K562 (cell line): ENCODE results near the gene IREB2. TPM values are rescaled to one million over a fixed set of nuclear protein-coding genes. Genes with fewer than 3 reads are reported as not detected.

Experiments
- ATAC-seq: fragments of 200-7000 bp; cut with Tn5 transposase; 3 replicates; pipeline ENCODE4 v1.9.1; 2020; ENCODE audit warnings: moderate library complexity
- BruUV-seq: library from RNA; stranded (reverse); fragments of 400-500 nt; replicated peaks from 2 replicates; lab custom pipeline; 2021; lab: Mats Ljungman, UMichigan
- CTCF ChIA-PET: fragments of 300-600 bp; formaldehyde crosslinking; extraction: SDS; loops from one replicate; lab custom pipeline; 2021; ENCODE audit warnings: low intra/inter-chr PET ratio; lab: Yijun Ruan, JAX
- POLR2A ChIA-PET: fragments of 300-600, 350-650 bp; sonication (Branson Sonifier 250); formaldehyde crosslinking; extraction: SDS; loops from one replicate; lab custom pipeline; 2021; ENCODE audit warnings: antibody characterized with exemption, inconsistent platforms; lab: Yijun Ruan, JAX
- DNase-seq, 4 experiments: peaks; one replicate each; pipeline versions ENCODE4 v3.0.0 to v3.0.0-alpha.2; 2011 to 2018; ENCODE audit warnings: low spot score in 3 of 4, mixed read lengths in 3 of 4; ENCODE audit errors: extremely low read depth in 1 of 4
- FAIRE-seq: peaks from 2 replicates; lab custom pipeline; 2011; peaks lifted over from hg19 to GRCh38; lab: Jason Lieb, UNC
- H2AFZ ChIP-seq: 2 replicates; pipeline ENCODE4 v1.6.0; 2011; ENCODE audit warnings: low read depth, low read length, control low read depth, inconsistent platforms
- H3K27ac ChIP-seq: fragments of 200-600 bp; 3 replicates; pipeline ENCODE4 v1.8.0; 2011; ENCODE audit warnings: low read depth, mild to moderate bottlenecking, control low read depth, inconsistent platforms, low read length, moderate library complexity, mixed read lengths; ENCODE audit errors: extremely low read depth
- H3K27me3 ChIP-seq, 2 experiments: fragments of 300-600 bp in 1 of 2; 2 replicates in 1 of 2; 3 replicates in 1 of 2; pipeline versions ENCODE4 v1.6.0 to v1.8.0; 2011; ENCODE audit warnings: inconsistent platforms in 2 of 2, low read length in 2 of 2, mild to moderate bottlenecking in 1 of 2, mixed read lengths in 1 of 2, moderate library complexity in 1 of 2; ENCODE audit not compliant: control insufficient read depth in 2 of 2, insufficient read depth in 2 of 2
- H3K36me3 ChIP-seq: fragments of 300-600 bp; 3 replicates; pipeline ENCODE4 v1.8.0; 2011; ENCODE audit warnings: mild to moderate bottlenecking, low read length, inconsistent platforms; ENCODE audit not compliant: control insufficient read depth, insufficient read depth
- H3K4me1 ChIP-seq, 2 experiments: fragments of 200-600 bp in 1 of 2; replicated peaks in 1 of 2; 2 replicates in 1 of 2; 3 replicates in 1 of 2; pipeline versions ENCODE4 v1.5.1 to v1.8.0; 2011; ENCODE audit warnings: inconsistent platforms in 2 of 2, low read length in 2 of 2, mild to moderate bottlenecking in 1 of 2, mixed read lengths in 1 of 2, moderate library complexity in 1 of 2; ENCODE audit not compliant: control insufficient read depth in 2 of 2, insufficient read depth in 2 of 2
- H3K4me2 ChIP-seq: 2 replicates; pipeline ENCODE4 v1.6.1; 2011; ENCODE audit warnings: low read length, control low read depth, inconsistent platforms, mixed read lengths; ENCODE audit not compliant: insufficient read depth
- H3K4me3 ChIP-seq: fragments of 200-600 bp; sonication (generic), shearing (Covaris generic); 2 replicates; pipeline ENCODE4 v1.5.1; 2016; ENCODE audit warnings: control low read depth, inconsistent platforms
- H3K79me2 ChIP-seq: fragments of 200-600 bp; 3 replicates; pipeline ENCODE4 v1.8.0; 2011; ENCODE audit warnings: low read length, inconsistent platforms; ENCODE audit not compliant: control insufficient read depth, insufficient read depth
- H3K9ac ChIP-seq, 2 experiments: 2 replicates each; pipeline versions ENCODE4 v1.6.0 to v1.6.1; 2011; ENCODE audit warnings: low read depth in 2 of 2, low read length in 2 of 2, control low read depth in 1 of 2, inconsistent platforms in 1 of 2, mild to moderate bottlenecking in 1 of 2, mixed read lengths in 1 of 2; ENCODE audit not compliant: insufficient read depth in 1 of 2
- H3K9me1 ChIP-seq: one replicate; pipeline ENCODE4 v1.6.0; 2011; ENCODE audit warnings: inconsistent platforms, mild to moderate bottlenecking, low read length, moderate library complexity; ENCODE audit not compliant: control insufficient read depth, insufficient read depth
- H3K9me3 ChIP-seq: replicated peaks from 2 replicates; pipeline ENCODE4 v1.5.1; 2011; ENCODE audit warnings: low read depth, low read length, inconsistent platforms; ENCODE audit not compliant: control insufficient read depth, insufficient read depth
- H4K20me1 ChIP-seq: replicated peaks from 2 replicates; pipeline ENCODE4 v1.6.1; 2011; ENCODE audit warnings: low read length, inconsistent platforms, mixed read lengths; ENCODE audit not compliant: control insufficient read depth, insufficient read depth
- ARNT ChIP-seq, 2 experiments: fragments of 450-650 bp; IDR thresholded peaks; 2 replicates each; pipeline ENCODE4 v1.6.1; 2016; ENCODE audit warnings: mild to moderate bottlenecking in 1 of 2
- BCOR ChIP-seq: fragments of 450-650 bp; IDR thresholded peaks from 2 replicates; pipeline ENCODE4 v1.6.1; 2016
- CTBP1 ChIP-seq: fragments of 450-650 bp; IDR thresholded peaks from 2 replicates; pipeline ENCODE4 v1.6.1; 2016; ENCODE audit warnings: borderline replicate concordance
- DIDO1 ChIP-seq: fragments of 450-650 bp; IDR thresholded peaks from 2 replicates; pipeline ENCODE4 v1.6.1; 2016; ENCODE audit warnings: low read depth, missing biosample characterization, missing genetic modification characterization
- DPF2 ChIP-seq: fragments of 450-650 bp; IDR thresholded peaks from 2 replicates; pipeline ENCODE4 v1.6.1; 2016
- ELF2 ChIP-seq: fragments of 250-450 bp; sonication (Bioruptor Pico); IDR thresholded peaks from 2 replicates; pipeline ENCODE4 v1.5.0; 2021; ENCODE audit warnings: mild to moderate bottlenecking
- ETV5 ChIP-seq: sonication (generic); formaldehyde crosslinking; IDR thresholded peaks from 2 replicates; pipeline ENCODE4 v1.4.0; 2020; ENCODE audit warnings: low read depth, mild to moderate bottlenecking, missing genetic modification reagents
- HES1 ChIP-seq: fragments of 450-650 bp; IDR thresholded peaks from 2 replicates; pipeline ENCODE4 v1.6.1; 2016; ENCODE audit warnings: low read depth, mild to moderate bottlenecking, moderate library complexity
- KDM5B ChIP-seq: fragments of 200-600 bp; sonication (generic); IDR thresholded peaks from 2 replicates; pipeline ENCODE4 v1.6.1; 2012; ENCODE audit warnings: low read depth, mild to moderate bottlenecking, moderate library complexity, low read length, control low read depth, inconsistent platforms; ENCODE audit not compliant: insufficient replicate concordance
- MAZ ChIP-seq, 2 experiments: fragments of 450-650 bp in 1 of 2; sonication (generic) in 1 of 2; formaldehyde crosslinking; IDR thresholded peaks in 1 of 2; conservative IDR thresholded peaks in 1 of 2; 2 replicates each; pipeline versions ENCODE4 v1.4.0 to v1.5.0; 2020; ENCODE audit warnings: mild to moderate bottlenecking in 1 of 2, missing genetic modification reagents in 1 of 2
- NBN ChIP-seq: fragments of 450-650 bp; IDR thresholded peaks from 2 replicates; pipeline ENCODE4 v1.6.1; 2016; ENCODE audit warnings: low read depth, mild to moderate bottlenecking
- NFRKB ChIP-seq: fragments of 450-650 bp; IDR thresholded peaks from 2 replicates; pipeline ENCODE4 v1.6.1; 2016; ENCODE audit warnings: low read depth
- POLR2B ChIP-seq: fragments of 450-650 bp; IDR thresholded peaks from 2 replicates; pipeline ENCODE4 v1.6.1; 2018; ENCODE audit warnings: low read depth; ENCODE audit not compliant: partially characterized antibody
- SMARCA4 ChIP-seq: fragments of 450-650 bp; IDR thresholded peaks from 2 replicates; pipeline ENCODE4 v1.6.1; 2016
- ZFP91 ChIP-seq: sonication (generic); formaldehyde crosslinking; IDR thresholded peaks from 2 replicates; pipeline ENCODE4 v1.8.0; 2022; ENCODE audit warnings: mild to moderate bottlenecking, missing genetic modification reagents
- ZNF395 ChIP-seq: fragments of 200-800 bp; sonication (Bioruptor generic); IDR thresholded peaks from 2 replicates; pipeline ENCODE4 v1.6.1; 2017; ENCODE audit warnings: missing genetic modification characterization, missing compliant biosample characterization
- ZNF639 ChIP-seq, 2 experiments: fragments of 200-800 bp in 1 of 2; sonication (Bioruptor generic) in 1 of 2; sonication (generic) in 1 of 2; formaldehyde crosslinking in 1 of 2; IDR thresholded peaks in 1 of 2; conservative IDR thresholded peaks in 1 of 2; 2 replicates each; pipeline versions ENCODE4 v1.5.0 to v1.6.1; 2016 to 2020; ENCODE audit warnings: missing compliant biosample characterization in 1 of 2, missing genetic modification characterization in 1 of 2, missing genetic modification reagents in 1 of 2
- WGBS: fragments of 100-300 bp; shearing (Covaris generic); methylation state at CpG from one replicate; pipeline ENCODE4 v1.1.6; 2016; ENCODE audit warnings: low coverage, mixed read lengths; ENCODE audit not compliant: insufficient coverage; ENCODE audit errors: missing lambda C conversion rate; 5-methylcytosine and 5-hydroxymethylcytosine counted together
- in situ Hi-C: fragments of 300-500 bp; cut with MboI; formaldehyde crosslinking; loops from 4 replicates; pipeline ENCODE4 v1.15.0; 2018; ENCODE audit warnings: inconsistent platforms, mixed read lengths
- intact Hi-C: fragments of 100-400 bp; cut with micrococcal nuclease; formaldehyde crosslinking; loops from 2 replicates; pipeline ENCODE4 v1.14.2; 2022
- polyA plus RNA-seq, 8 experiments: library from polyadenylated mRNA; depleted of rRNA in 4 of 8; stranded (reverse) in 5 of 8; unstranded in 3 of 8; fragments of >200 nt; fragmentation: Nextera tagmentation in 2 of 8; fragmentation: Illumina TruSeq in 1 of 8; extraction: Ambion mirVana in 2 of 8; extraction: Trizol in 1 of 8; gene quantifications; 2 replicates each; pipeline versions ENCODE4 v1.2.1 to v1.2.3, GENCODE V29; 2011 to 2014; ENCODE audit warnings: inconsistent platforms in 1 of 8, missing spikeins in 1 of 8
- total RNA-seq, 7 experiments: library from RNA; depleted of rRNA in 6 of 7; stranded (reverse); fragments of >200 nt in 6 of 7; fragmentation: Illumina TruSeq in 2 of 7; extraction: Trizol in 2 of 7; gene quantifications; 2 replicates each; pipeline versions ENCODE4 v1.2.1 to v1.2.3, GENCODE V29; 2011 to 2021; ENCODE audit warnings: low replicate concordance in 1 of 7

The IREB2 gene
- total and polyA plus RNA-seq, 9 of the 15 experiments (the other 6 are each of a cell fraction or from before 2014, with no cell fraction given), result 16.8 to 61.7 (median 34.0) TPM

- no peaks in the 10 kb centered on the region for H3K9me3 ChIP-seq
- H3K4me3 ChIP-seq, result peak overlapping the region; percentile 99
- H3K79me2 ChIP-seq, result peaks cover 42% of the 10 kb centered on the region
- H3K4me2 ChIP-seq, result peak overlapping the region; percentile 89
- peak overlapping the region; percentile 92 for H3K27ac ChIP-seq
- ATAC-seq (peak; percentile 55), FAIRE-seq (peak; percentile 74), DNase-seq (peak; percentile 65 to 81 (median 70))
- peaks cover 4 to 6% of the 10 kb centered on the region in 2 experiments; a peak in 4 of 5 replicates for H3K4me1 ChIP-seq
- H3K36me3 ChIP-seq, result peaks cover 27% of the 10 kb centered on the region
- ChIA-PET CTCF (no interaction called here), POLR2A (interaction anchor here (0.6 to 2.9 kb wide), 14 partner anchors 9 to 138 kb away, joined by 3 to 17 read pairs (median 4); partner anchors contain the start of gene SKIC8)
- no peaks in the 10 kb centered on the region for H4K20me1 ChIP-seq
- BruUV-seq, result TSS peak; percentile 99
- no peaks in the 10 kb centered on the region for H3K9me1 ChIP-seq
- intact Hi-C loops, result no loop called here
- H3K27me3 ChIP-seq, result no peaks in the 10 kb centered on the region
- peak overlapping the region; percentile 98 for H2AFZ ChIP-seq
- in situ Hi-C loops, result no loop called here
- peak overlapping the region; percentile 84 to 90 for H3K9ac ChIP-seq
- 8% methylated on average over 11 of the region's 11 CpGs for WGBS
- TF ChIP-seq POLR2B, result peak; percentile 61
- peak; percentile 83 for TF ChIP-seq DPF2
- no peak for TF ChIP-seq DIDO1 (tag)
- 0 out of 2 replicates have a peak, but pooled peaks have one; percentile 63 for TF ChIP-seq ELF2 (CRISPR knock-in tag)
- peak; percentile 84 for TF ChIP-seq NFRKB
- TF ChIP-seq ZNF639 (CRISPR knock-in tag; conservative IDR thresholded peaks at IDR 0.05 in 1 of 2, IDR thresholded peaks at IDR 0.05 in 1 of 2), result peak in 1 of 2 experiments; percentile 77; a peak in 2 of 4 replicates
- TF ChIP-seq ETV5 (CRISPR knock-in tag), result 0 out of 2 replicates have a peak, but pooled peaks have one; percentile 21
- TF ChIP-seq MAZ (CRISPR knock-in tag; conservative IDR thresholded peaks at IDR 0.05 in 1 of 2, IDR thresholded peaks at IDR 0.05 in 1 of 2), result no peak
- peak in 1 of 2 experiments; percentile 79; a peak in 1 of 4 replicates for TF ChIP-seq ARNT (IDR thresholded peaks at IDR 0.05)
- TF ChIP-seq NBN, result peak; percentile 72; the same call in 1 of the 2 replicates
- TF ChIP-seq SMARCA4, result peak; percentile 65
- TF ChIP-seq HES1, result no peak
- TF ChIP-seq ZFP91, result no peak
- TF ChIP-seq CTBP1, result peak; percentile 78
- TF ChIP-seq ZNF395 (CRISPR knock-in tag), result peak; percentile 63; the same call in 1 of the 2 replicates
- peak; percentile 19 for TF ChIP-seq KDM5B
- 0 out of 2 replicates have a peak, but pooled peaks have one; percentile 28 for TF ChIP-seq BCOR
Observed at GRCh38 chr15:78437107-78437761, 782 bp upstream of the IREB2 start.
